HUDEP-2 (cell line): Measurements from ENCODE around the gene ICA1.
A peak's percentile ranks its signal among the peaks of the same experiment; 100 is the strongest.

ENCODE experiments used
- DNase-seq, 76 experiments: peaks; one replicate each; lab custom pipeline; 2025; ENCODE audit not compliant: unreplicated experiment in 76 of 76; lab: John Stamatoyannopoulos, UW

Gene ICA1

DNA sequence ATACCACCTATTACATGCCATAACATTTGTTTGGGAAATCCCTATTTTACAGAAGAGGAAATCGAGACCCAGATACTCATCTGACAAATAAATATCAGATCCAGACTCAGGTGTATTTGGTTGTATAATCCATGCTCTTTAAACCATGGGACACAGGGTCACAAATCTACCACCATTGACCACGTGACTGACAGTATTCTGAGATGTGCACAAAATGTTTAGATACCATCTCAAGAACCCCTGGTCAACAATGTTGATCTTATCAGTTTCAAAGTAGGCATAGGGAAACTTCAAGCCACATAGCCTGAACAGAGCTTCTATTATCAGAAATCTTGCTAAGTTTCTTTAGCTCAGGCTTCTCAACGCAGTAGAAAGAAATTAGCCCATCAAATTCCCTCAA lies 93.6 kb downstream of the ICA1 start:
- no peak for DNase-seq

DNA sequence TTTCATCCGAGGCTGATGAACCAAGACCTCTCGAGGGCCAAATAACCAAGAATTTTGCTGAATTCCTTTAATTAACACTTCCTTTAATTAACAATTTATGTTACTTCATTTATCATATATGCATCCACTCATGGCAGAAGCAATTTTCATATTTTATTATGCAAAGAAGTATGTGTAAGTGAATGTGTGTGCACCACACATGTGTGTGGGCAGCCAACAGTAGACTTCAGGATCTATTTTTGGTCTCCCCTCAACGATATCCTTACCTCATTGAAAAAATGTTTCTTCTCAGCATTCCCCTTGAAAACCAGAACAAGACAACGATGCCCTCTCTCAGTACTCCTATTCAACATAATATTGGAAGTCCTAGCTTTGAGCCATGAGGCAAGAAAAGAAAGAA lies 96.8 kb downstream of the ICA1 start:
- no peak for DNase-seq

- DNase-seq: no peak
Measured at GRCh38 chr7:8162181-8162580, 99.8 kb downstream of the ICA1 start.

DNA sequence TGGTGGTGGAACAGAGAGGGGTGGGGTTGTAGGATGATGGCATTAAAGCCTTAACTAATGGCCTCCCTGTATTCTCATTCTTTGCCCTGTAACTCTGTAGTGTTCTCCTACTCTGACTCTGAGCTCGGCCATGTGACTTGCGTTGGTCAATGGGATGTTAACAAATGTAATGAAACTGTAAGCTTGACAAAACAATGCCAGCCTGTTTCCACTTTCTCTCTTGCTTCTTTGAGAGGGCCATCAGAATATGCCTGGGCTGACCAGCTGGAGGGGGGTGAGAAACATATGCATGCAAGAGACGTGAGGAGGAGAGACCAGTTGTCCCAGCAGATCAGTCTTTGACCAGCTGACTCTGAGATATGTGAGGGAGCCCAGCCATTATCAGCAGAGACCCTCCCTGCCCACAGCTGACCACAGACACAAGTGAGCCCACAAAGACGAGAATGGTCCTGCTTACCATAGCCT lies 100.6 kb downstream of the ICA1 start:
- peak in 3 of 76 experiments; percentile 6 to 22 (median 17) for DNase-seq

GRCh38 chr7:8160779-8161345 lies 101.1 kb downstream of the ICA1 start:
- no peak for DNase-seq

- no peak for DNase-seq
Measured at GRCh38 chr7:8160250-8160649, 101.7 kb downstream of the ICA1 start.

GRCh38 chr7:8159595-8159994 lies 102.4 kb downstream of the ICA1 start:
- DNase-seq: no peak

DNA sequence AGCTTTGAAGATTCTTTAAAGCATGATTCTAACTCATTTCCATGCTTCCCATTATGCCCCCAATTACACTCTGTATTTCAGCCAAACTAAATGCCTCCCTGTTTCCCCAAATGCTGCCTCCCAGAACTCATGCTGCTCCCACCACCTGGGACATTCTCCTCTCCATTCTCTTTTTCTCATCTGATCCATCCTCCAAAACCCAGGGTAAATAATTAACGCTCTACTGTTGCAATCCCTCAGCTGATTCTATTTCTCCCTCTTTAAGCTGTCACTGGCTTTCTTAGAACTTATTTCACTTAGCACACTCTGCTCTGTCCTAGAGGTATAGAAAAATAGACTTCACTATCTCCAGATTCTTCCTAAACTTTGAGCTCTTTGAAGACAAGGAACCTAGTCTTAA lies 104.7 kb downstream of the ICA1 start:
- no peak for DNase-seq

GRCh38 chr7:8155836-8156235 lies 106.1 kb downstream of the ICA1 start:
- no peak for DNase-seq

- no peak for DNase-seq
Measured at GRCh38 chr7:8154272-8154671, 107.7 kb downstream of the ICA1 start.

DNA sequence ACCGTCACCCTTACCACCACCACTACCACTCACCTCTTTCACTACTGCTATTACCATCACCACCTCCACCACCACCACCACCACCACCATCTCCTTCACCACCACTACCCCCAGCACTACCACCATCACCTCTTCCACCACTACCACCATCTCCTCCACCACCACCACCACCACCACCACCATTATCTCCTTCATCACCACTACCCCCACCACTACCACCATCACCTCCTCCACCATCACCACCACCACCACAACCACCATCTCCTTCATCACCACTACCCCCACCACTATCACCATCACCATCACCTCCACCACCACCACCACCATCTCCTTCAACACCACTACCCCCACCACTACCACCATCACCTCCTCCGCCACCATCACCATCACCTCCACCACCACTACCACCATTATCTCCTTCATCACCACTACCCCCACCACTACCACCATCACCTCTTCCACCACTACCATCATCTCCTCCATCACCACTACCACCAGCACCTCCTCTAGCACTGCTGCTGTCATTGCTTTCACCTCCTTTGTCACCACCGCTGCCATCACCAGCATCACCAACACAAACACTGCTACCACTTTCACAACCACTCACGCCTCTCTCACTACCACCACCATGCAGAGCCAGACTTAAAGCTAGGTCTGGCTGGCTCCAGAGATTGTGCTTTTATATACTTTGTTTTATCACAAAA lies 109.3 kb downstream of the ICA1 start:
- no peak for DNase-seq

DNA sequence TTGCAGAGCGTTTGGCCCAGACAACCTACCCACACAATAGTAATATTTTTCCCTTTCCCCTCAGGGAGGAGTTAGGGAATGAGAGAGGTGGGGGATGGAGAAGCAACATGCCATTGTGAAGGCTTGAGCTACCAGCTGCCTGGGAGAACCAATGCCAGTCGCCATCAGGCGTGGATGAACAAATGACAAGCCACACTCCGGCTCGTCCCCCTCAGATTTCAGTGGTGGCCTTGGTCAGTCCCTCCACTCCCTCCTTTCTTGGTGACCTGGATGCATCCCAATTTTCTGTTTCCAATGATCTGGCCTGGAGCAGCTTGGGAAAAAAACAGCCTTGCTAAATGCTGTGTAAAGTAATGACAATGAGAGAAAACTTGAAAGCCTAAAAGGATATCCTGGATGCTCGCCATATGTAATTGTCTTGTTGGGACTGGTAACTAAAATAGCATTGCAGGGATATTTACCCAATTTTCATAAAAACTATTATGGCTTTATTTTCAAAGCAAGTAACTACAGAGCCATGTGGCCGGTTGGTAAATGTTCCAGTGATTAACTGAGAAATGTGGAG lies 110.7 kb downstream of the ICA1 start:
- DNase-seq: no peak

- DNase-seq: no peak
Measured at GRCh38 chr7:8149222-8149621, 112.7 kb downstream of the ICA1 start.

DNA sequence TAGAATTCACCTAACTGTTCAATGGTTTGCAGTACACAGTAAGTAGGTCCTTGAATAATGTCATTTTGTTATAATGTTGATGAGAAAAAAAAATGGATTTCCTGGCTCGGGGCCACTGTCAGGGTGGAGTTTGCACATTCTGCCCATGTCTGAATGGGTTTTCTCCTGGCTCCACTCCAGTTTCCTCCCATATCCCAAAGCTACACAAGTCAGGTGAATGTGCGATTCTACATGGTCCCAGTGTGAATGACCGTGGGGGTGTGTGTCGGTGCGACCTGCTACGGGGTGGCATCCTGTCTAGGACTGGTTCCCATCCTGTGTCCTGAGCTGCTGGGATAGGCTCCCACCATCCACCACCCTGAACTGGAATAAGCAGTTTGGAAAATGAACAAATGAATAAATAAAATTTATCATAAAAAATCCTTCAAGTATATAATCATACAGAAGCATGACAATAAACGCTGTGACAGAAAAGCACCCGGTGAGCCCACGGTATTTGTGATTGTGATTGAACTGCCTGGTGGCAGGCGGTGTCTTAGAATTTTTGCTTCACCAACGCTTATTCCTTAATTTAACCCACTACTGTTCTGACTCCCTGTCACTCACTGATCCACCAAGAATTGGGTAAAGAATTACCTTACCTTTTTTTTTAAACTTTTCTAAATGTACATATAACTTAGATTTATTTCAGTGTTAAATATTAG lies 114.1 kb downstream of the ICA1 start:
- DNase-seq: peak in 5 of 76 experiments; percentile 8 to 18 (median 14)

- DNase-seq: peak in 1 of 76 experiments; percentile 3
Measured at GRCh38 chr7:8146788-8147413, 115.1 kb downstream of the ICA1 start.

DNA sequence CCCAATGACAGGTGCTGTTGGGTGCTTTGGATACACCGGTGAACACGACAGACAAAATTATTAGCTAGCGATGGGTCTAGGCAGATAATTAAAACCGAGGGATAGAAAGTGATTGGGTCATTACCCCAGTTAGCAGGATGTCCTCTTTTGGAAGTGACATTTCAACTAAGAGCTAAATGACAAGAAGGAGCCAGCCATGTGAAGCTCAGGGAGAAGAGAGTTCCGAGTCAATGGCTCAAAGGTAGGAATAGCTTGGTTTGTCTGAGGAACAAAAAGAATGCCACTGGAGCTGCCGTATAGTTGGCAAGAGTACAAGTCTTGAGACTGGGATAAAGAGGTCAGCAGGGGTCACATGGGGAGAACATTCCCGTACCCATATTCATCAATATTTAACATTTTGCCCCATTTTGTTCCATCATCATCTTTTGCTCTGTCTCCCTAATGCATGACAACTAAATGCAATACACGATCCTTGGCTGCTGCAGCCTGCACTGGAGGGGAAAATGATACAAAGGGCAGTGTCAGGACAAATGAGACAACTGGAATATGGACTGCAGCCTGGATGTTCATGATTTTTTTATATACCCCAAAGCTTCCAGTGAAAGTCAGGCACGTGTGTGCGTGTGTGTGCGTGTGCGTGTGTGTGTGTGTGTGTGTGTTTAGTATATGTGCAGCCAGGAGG lies 115.7 kb downstream of the ICA1 start:
- no peak for DNase-seq

- no peak for DNase-seq
Measured at GRCh38 chr7:8144856-8145255, 117.1 kb downstream of the ICA1 start.

DNA sequence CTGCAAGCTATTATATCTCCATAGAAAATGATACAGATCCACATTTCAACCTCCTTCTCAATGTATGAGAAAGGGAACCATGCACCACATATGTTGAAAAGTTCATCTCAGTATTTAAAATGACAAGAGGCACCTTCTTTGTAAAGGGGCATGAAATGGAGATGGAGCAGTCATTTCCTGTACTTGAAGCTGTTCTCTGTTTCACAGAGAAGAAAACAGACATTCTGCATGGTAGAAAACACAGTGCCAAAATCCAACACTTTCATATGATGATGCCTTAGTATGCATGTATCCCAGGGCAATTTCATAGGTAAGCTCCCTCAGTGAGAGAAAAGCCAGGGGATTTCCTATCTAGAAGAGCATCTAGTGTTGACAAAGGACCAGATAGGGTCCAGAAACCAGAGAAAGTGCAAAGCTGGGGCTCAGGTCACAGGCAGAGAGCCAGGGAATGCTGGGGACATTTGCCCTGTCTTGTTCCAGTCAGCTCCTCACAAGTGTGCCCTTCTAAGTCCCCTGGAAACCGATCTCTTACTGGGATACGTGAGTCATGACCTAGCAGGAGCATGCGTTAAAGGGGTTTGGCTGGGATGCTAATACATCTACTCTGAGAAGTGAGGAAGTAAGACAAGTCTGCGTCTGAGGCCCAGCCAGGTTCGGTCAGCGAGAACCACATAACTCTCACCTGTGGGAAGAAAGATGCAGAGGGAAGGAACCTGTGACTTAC lies 118.7 kb downstream of the ICA1 start:
- DNase-seq: no peak

GRCh38 chr7:8142477-8142876 lies 119.5 kb downstream of the ICA1 start:
- no peak for DNase-seq

GRCh38 chr7:8141070-8141469 lies 120.9 kb downstream of the ICA1 start:
- DNase-seq: no peak
